Stimulated activated CD4-positive, alpha-beta T cell treated with anti-CD3 and anti-CD28 coated beads, Interleukin-4, amount 100 ng/mL, for 48 hours (primary cell): ENCODE data around the gene KCTD16.

ENCODE experiments used
- DNase-seq, 2 donors: peaks; one replicate each; pipeline ENCODE4 v3.0.0-alpha.2; 2020; ENCODE audit warnings: low read depth in 2 of 2

The KCTD16 gene

DNA sequence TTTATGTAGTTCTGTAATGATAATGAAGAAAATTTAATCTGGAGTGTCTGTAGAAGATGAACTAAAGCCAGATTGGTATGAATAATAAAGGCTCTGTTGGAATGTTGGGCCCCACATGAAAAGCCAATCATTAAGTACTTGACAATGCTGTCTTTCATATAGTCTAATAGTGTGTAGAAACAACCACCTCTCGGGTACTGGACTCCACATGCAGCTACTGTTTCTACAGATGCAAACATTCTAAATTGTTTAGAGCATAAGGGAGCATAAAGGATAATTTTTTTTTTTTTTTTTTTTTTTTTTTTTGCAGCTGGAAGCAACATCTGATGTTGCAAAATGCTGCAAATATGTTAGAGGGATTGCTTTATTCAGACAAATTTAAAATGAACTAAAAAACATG lies 354.3 kb downstream of the KCTD16 start:
- DNase-seq, result no peak

- no peak for DNase-seq
Measured at GRCh38 chr5:144531188-144531587, 360.5 kb downstream of the KCTD16 start.
